ENCODE data around the gene EPHA2. TPM values are rescaled to one million over a fixed set of nuclear protein-coding genes. Genes with fewer than 3 reads are reported as not detected.

The EPHA2 gene
- total RNA-seq, 2 donors from 2014 or later, result 20.3 to 32.9 TPM

GRCh38 chr1:16187748-16188401 is 32.0 kb upstream of the EPHA2 start:
- H3K4me1 ChIP-seq (ENCODE audit: control insufficient read depth in 1 of 2, low read depth in 2 of 2), result peaks cover 3 to 27% of the 10 kb centered on the region in 2 donors
- no peaks in the 10 kb centered on the region for H3K36me3 ChIP-seq
- peak; percentile 37 for DNase-seq (ENCODE audit: low spot score)
- H3K4me3 ChIP-seq, result no peak overlapping the region
- peak; percentile 56 for ATAC-seq (ENCODE audit: insufficient number of reproducible peaks, low FRiP score, low read depth)
- no peak overlapping the region for H3K27ac ChIP-seq
- H3K9me3 ChIP-seq, result no peaks in the 10 kb centered on the region
- H3K27me3 ChIP-seq (replicated peaks; ENCODE audit: insufficient read depth), result no peaks in the 10 kb centered on the region
- peak; percentile 98 for TF ChIP-seq CTCF (IDR thresholded peaks at IDR 0.05)

- ATAC-seq (ENCODE audit: insufficient number of reproducible peaks, low FRiP score, low read depth), result no peak
- Histone ChIP-seq H3K4me1 (ENCODE audit: control insufficient read depth in 1 of 2, low read depth in 2 of 2) (peaks cover 12 to 33% of the 10 kb centered on the region in 2 donors), H3K36me3 (no peaks in the 10 kb centered on the region), H3K9me3 (no peaks in the 10 kb centered on the region), H3K27me3 (replicated peaks; ENCODE audit: insufficient read depth) (no peaks in the 10 kb centered on the region), H3K27ac (no peak overlapping the region), H3K4me3 (no peak overlapping the region)
- no peak for TF ChIP-seq CTCF (IDR thresholded peaks at IDR 0.05)
- DNase-seq (ENCODE audit: low spot score), result no peak
Observed at GRCh38 chr1:16186655-16187235, 30.9 kb upstream of the EPHA2 start.

- no peak overlapping the region for H3K27ac ChIP-seq
- no peaks in the 10 kb centered on the region for H3K27me3 ChIP-seq (replicated peaks; ENCODE audit: insufficient read depth)
- DNase-seq (ENCODE audit: low spot score) (no peak), ATAC-seq (ENCODE audit: insufficient number of reproducible peaks, low FRiP score, low read depth) (no peak)
- H3K9me3 ChIP-seq, result no peaks in the 10 kb centered on the region
- H3K4me3 ChIP-seq, result no peak overlapping the region
- no peaks in the 10 kb centered on the region for H3K36me3 ChIP-seq
- TF ChIP-seq CTCF (IDR thresholded peaks at IDR 0.05), result no peak
- peaks cover 23 to 34% of the 10 kb centered on the region in 2 donors for H3K4me1 ChIP-seq (ENCODE audit: control insufficient read depth in 1 of 2, low read depth in 2 of 2)
Observed at GRCh38 chr1:16184557-16185303, 28.9 kb upstream of the EPHA2 start.

- Histone ChIP-seq H3K27ac (peak overlapping the region; percentile 24 to 94), H3K36me3 (no peaks in the 10 kb centered on the region), H3K27me3 (replicated peaks; ENCODE audit: insufficient read depth) (no peaks in the 10 kb centered on the region), H3K4me1 (ENCODE audit: control insufficient read depth in 1 of 2, low read depth in 2 of 2) (peaks cover 23 to 34% of the 10 kb centered on the region in 2 donors), H3K4me3 (no peak overlapping the region), H3K9me3 (no peaks in the 10 kb centered on the region)
- ATAC-seq (ENCODE audit: insufficient number of reproducible peaks, low FRiP score, low read depth) (no peak), DNase-seq (ENCODE audit: low spot score) (no peak)
- TF ChIP-seq CTCF (IDR thresholded peaks at IDR 0.05), result no peak
Observed at GRCh38 chr1:16183765-16184556, 28.1 kb upstream of the EPHA2 start.
